Spinal cord (tissue), 10 donors: ENCODE measurements around the gene BCL2. TPM values are rescaled to one million over a fixed set of nuclear protein-coding genes. Genes with fewer than 3 reads are reported as not detected.
"Not testable (repeated sequence)": the region's sequence is repeated elsewhere in the genome, so short reads cannot be mapped to it uniquely, and the experiment has no call there.

Experiments used
- DNase-seq, 6 donors: peaks; one replicate each; pipeline versions ENCODE4 v3.0.0 to v3.0.0-alpha.2; 2013 to 2015; ENCODE audit warnings: low spot score in 6 of 6, low read depth in 4 of 6
- H3K27ac ChIP-seq: one replicate; pipeline ENCODE4 v1.5.1; 2013; ENCODE audit warnings: low read depth, low read length, control low read depth
- H3K27me3 ChIP-seq: one replicate; pipeline ENCODE4 v1.6.1; 2013; ENCODE audit warnings: low read length; ENCODE audit not compliant: control insufficient read depth, insufficient read depth
- H3K36me3 ChIP-seq: one replicate; pipeline ENCODE4 v1.6.1; 2013; ENCODE audit warnings: low read length; ENCODE audit not compliant: control insufficient read depth, insufficient read depth
- H3K4me1 ChIP-seq: one replicate; pipeline ENCODE4 v1.6.1; 2013; ENCODE audit warnings: low read length; ENCODE audit not compliant: control insufficient read depth, insufficient read depth
- H3K4me3 ChIP-seq: one replicate; pipeline ENCODE4 v1.5.1; 2013; ENCODE audit warnings: low read depth, low read length, control low read depth
- H3K9me3 ChIP-seq: one replicate; pipeline ENCODE4 v1.6.1; 2013; ENCODE audit warnings: low read length; ENCODE audit not compliant: control insufficient read depth, insufficient read depth
- WGBS: methylation state at CpG from one replicate; pipeline ENCODE4 v1.1.5; 2013; ENCODE audit warnings: missing lambda C conversion rate; ENCODE audit not compliant: insufficient coverage; 5-methylcytosine and 5-hydroxymethylcytosine counted together
- long read RNA-seq, 4 donors: transcript quantifications; one replicate each; lab custom pipeline, GENCODE V29; 2026
- polyA plus RNA-seq, 2 donors: library from polyadenylated mRNA; unstranded; fragments of 120-200 nt; gene quantifications; one replicate each; pipeline ENCODE4 v1.2.1, GENCODE V29; 2013; ENCODE audit not compliant: insufficient read length in 2 of 2
- total RNA-seq, 2 donors: library from RNA; depleted of rRNA in 1 of 2; stranded (reverse); fragments of 120-200 nt in 1 of 2; fragments of >200 nt in 1 of 2; gene quantifications; one replicate each; pipeline versions ENCODE4 v1.2.3 to v1.2.4, GENCODE V29; 2013 to 2014
- donor health status: healthy.

BCL2 gene
- total RNA-seq = 10 to 100 TPM; 14.4 to 34.4 TPM
- 10 to 100 TPM; 19.4 to 28.1 TPM for polyA plus RNA-seq
- long read RNA-seq, donor 1, full-length matches to known transcripts = 14 of 14 reads
- long read RNA-seq, donor 1, partial matches to known transcripts = 0 of 14 reads
- long read RNA-seq, donor 1, other reads (novel, unspliced or antisense) = 0 of 14 reads
- long read RNA-seq, donor 2, full-length matches to known transcripts = 8 of 8 reads
- long read RNA-seq, donor 2, partial matches to known transcripts = 0 of 8 reads
- long read RNA-seq, donor 2, other reads (novel, unspliced or antisense) = 0 of 8 reads
- long read RNA-seq, donor 3, full-length matches to known transcripts = 7 of 7 reads
- long read RNA-seq, donor 3, partial matches to known transcripts = 0 of 7 reads
- long read RNA-seq, donor 3, other reads (novel, unspliced or antisense) = 0 of 7 reads
- long read RNA-seq, donor 4, full-length matches to known transcripts = 2 of 2 reads
- long read RNA-seq, donor 4, partial matches to known transcripts = 0 of 2 reads
- long read RNA-seq, donor 4, other reads (novel, unspliced or antisense) = 0 of 2 reads

GRCh38 chr18:63319383-63320122 is at the start of gene BCL2:
BCL2 (minus strand) TSS chr18:63319769.
- Histone ChIP-seq H3K4me3 (peak within 1 kb of the TSS; percentile 90), H3K4me1 (peaks cover 18% of the 10 kb centered on the region), H3K27me3 (no peaks in the 10 kb centered on the region), H3K36me3 (no peaks in the 10 kb centered on the region), H3K9me3 (no peaks in the 10 kb centered on the region), H3K27ac (peak within 1 kb of the TSS; percentile 89)
- peak in 2 of 6 donors; percentile 80 to 84 for DNase-seq
- WGBS = 0% methylated on average over 60 of the region's 78 CpGs

DNA sequence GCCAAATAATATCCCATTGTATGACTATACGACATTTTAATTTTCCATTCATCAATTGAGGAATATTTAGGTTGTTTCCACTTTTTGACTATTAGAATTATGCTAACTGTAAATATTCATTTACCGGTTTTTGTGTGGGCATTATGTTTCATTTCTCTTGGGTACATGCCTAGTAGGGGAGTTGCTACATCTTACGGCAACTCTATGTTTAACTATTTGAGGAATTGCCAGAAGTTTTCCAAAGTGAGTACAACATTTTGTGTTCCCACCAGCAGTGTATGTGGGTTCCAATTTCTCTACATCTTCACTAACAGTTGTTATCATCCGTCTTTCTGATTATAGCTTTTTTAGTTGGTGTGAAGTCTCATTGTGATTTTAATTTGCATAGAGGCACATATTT is 49.0 kb upstream of the BCL2 start:
- no peak overlapping the region for H3K4me3 ChIP-seq
- no CpG with 5 or more reads among the region's 4 CpGs for WGBS
- no peaks in the 10 kb centered on the region for H3K9me3 ChIP-seq
- peaks cover 13% of the 10 kb centered on the region for H3K4me1 ChIP-seq
- H3K27ac ChIP-seq = no peak overlapping the region
- no peak for DNase-seq
- no peaks in the 10 kb centered on the region for H3K27me3 ChIP-seq
- no peaks in the 10 kb centered on the region for H3K36me3 ChIP-seq

GRCh38 chr18:63367053-63367953 is 47.7 kb upstream of the BCL2 start, which contains the start of gene KDSR:
KDSR (minus strand) TSS chr18:63367206; CDS start chr18:63367118, 88 bp downstream.
- Histone ChIP-seq H3K9me3 (no peaks in the 10 kb centered on the region), H3K4me1 (peaks cover 13% of the 10 kb centered on the region), H3K4me3 (peak within 1 kb of the TSS; percentile 87), H3K27me3 (no peaks in the 10 kb centered on the region), H3K27ac (peak within 1 kb of the TSS; percentile 95), H3K36me3 (no peaks in the 10 kb centered on the region)
- 0% methylated on average over 87 of the region's 90 CpGs for WGBS
- DNase-seq = peak; percentile 87 to 99 (median 91)

DNA sequence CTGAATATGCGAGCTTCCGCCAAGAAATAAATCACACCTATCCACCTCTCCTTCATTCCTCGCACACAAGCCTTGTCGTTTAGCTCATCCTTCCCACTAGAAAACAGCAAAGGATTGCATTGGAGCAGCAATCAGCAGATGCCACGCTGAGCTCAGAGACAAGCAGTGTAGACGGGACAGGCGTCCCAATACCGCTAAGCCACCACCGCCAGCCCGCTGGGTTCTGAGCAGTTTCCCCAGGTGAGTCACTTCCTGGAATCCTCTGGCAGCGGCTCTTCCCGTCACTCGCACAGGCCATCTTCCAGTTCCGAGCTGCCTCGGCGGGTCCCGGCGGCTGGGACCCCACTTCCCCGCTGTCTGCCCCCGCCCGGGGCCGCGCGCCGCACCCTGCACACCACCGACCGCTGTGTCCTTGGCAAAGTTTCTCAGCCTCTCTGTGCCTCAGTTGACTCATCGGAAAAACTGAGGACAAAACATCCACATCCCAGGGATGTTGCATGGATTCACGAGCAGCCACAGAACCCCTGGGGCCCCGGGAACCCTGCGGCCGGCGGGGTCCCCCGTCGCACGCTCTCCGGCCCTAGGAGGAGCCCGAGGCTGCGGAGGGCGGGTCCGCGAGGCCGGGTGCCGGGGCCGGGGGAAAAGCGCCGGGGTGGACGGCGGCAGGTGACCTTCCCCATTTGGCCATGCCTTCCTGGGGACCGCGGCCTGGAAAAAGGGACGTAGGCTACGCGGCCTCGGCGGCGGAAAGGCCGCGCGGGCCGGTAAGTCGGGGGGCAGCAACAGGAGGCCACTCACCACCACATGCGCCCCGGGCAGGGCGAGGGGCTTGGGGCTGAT is 46.9 kb upstream of the BCL2 start:
- Histone ChIP-seq H3K27ac (peak overlapping the region; percentile 81), H3K4me1 (peaks cover 13% of the 10 kb centered on the region), H3K36me3 (peaks cover 5% of the 10 kb centered on the region), H3K4me3 (peak overlapping the region; percentile 73), H3K27me3 (no peaks in the 10 kb centered on the region), H3K9me3 (no peaks in the 10 kb centered on the region)
- under 1% methylated on average over 65 of the region's 65 CpGs for WGBS
- DNase-seq = peak in 4 of 6 donors; percentile 7 to 63 (median 31)

- peak overlapping the region; percentile 7 for H3K27ac ChIP-seq
- WGBS = 2% methylated on average over 11 of the region's 12 CpGs
Observed at GRCh38 chr18:63365876-63366212, 46.3 kb upstream of the BCL2 start.

DNA sequence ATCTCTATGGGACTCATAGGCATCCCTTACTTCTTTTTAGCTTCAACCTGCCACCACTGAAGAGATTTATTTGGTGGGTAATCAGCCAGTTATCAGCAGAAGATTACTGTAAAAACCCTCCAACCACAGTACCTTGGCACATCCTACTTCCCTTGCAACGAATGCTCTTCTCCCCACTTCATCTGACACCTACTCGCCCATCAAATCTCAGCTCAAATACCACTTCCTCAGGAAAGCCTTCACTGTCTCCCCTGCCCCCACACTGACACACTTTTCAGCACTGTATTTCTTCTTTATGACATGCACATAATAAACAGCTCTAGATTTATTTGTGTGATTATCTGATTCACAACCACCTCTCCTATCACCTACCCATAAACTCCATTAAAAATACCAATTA is 44.4 kb upstream of the BCL2 start:
- Histone ChIP-seq H3K4me1 (peaks cover 13% of the 10 kb centered on the region), H3K27ac (no peak overlapping the region), H3K27me3 (no peaks in the 10 kb centered on the region), H3K4me3 (no peak overlapping the region), H3K36me3 (peaks cover 14% of the 10 kb centered on the region), H3K9me3 (no peaks in the 10 kb centered on the region)
- no peak for DNase-seq
- 83% methylated on average over 2 of the region's 2 CpGs for WGBS

More at GRCh38 chr18:63365876-63366212, 46.3 kb upstream of the BCL2 start:
- peak in 2 of 6 donors; percentile 2 to 15 for DNase-seq
- Histone ChIP-seq H3K4me1 (peaks cover 13% of the 10 kb centered on the region), H3K36me3 (peaks cover 9% of the 10 kb centered on the region), H3K4me3 (peak overlapping the region; percentile 73), H3K9me3 (no peaks in the 10 kb centered on the region), H3K27me3 (no peaks in the 10 kb centered on the region)

GRCh38 chr18:63363420-63363819 is 43.9 kb upstream of the BCL2 start:
- not testable (repeated sequence) for H3K27me3 ChIP-seq, DNase-seq, H3K4me3 ChIP-seq, H3K27ac ChIP-seq, H3K9me3 ChIP-seq
- no CpG with 5 or more reads among the region's 2 CpGs for WGBS
- Histone ChIP-seq H3K36me3 (peaks cover 18% of the 10 kb centered on the region), H3K4me1 (peaks cover 13% of the 10 kb centered on the region)

GRCh38 chr18:63356272-63356896 is 36.8 kb upstream of the BCL2 start:
- no peak for DNase-seq
- H3K27me3 ChIP-seq = no peaks in the 10 kb centered on the region
- peaks cover 43% of the 10 kb centered on the region for H3K36me3 ChIP-seq
- H3K4me3 ChIP-seq = no peak overlapping the region
- H3K27ac ChIP-seq = no peak overlapping the region
- 100% methylated on average over 1 of the region's 7 CpGs for WGBS
- H3K4me1 ChIP-seq = no peaks in the 10 kb centered on the region
- H3K9me3 ChIP-seq = no peaks in the 10 kb centered on the region
